OCI-LY3 (cell line): ENCODE results near the gene ACTA2.

Source experiments
- CTCF ChIP-seq: fragments of 200-600, 300-600 bp; sonication (generic); IDR thresholded peaks from 2 replicates; pipeline ENCODE4 v1.5.1; 2014; ENCODE audit warnings: antibody characterized with exemption, low read length, low read depth
- EZH2phosphoT487 ChIP-seq: fragments of 200-600 bp; shearing (Covaris generic); IDR thresholded peaks from 2 replicates; pipeline ENCODE4 v1.6.1; 2018; ENCODE audit warnings: antibody characterized with exemption, mixed run types, low read depth

- TF ChIP-seq CTCF: peak; percentile 79
- no peak for TF ChIP-seq EZH2phosphoT487
Observed at GRCh38 chr10:88932539-88933256, 19.9 kb downstream of the ACTA2 start.
